ENCODE results near the gene DEPP1. TPM values are rescaled to one million over a fixed set of nuclear protein-coding genes. Genes with fewer than 3 reads are reported as not detected.
A peak's percentile ranks its signal among the peaks of the same experiment; 100 is the strongest.

DEPP1 gene
- total and polyA plus RNA-seq, 2 of the 13 experiments (the other 11 are each of a cell fraction or from before 2014, with no cell fraction given), result 14.8 to 270 TPM

DNA sequence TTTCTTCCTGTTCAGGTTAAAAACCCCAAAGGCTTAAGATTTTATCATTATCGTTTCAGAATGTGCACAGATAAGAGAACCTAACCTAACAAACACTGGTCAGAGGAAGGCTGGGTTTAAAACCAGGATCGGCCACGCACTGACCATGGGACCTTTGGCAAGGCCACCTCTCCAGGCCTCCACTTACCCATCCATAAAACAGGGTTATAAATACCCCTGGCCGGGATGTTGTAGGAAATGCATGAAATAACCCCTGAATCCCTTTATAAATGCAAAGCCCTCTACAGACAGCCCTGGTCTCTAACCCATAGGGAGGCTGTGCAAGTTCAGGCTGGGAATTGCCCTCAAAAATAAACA, 418 bp downstream of the DEPP1 start (continued):
- TF ChIP-seq, protein P1, sequence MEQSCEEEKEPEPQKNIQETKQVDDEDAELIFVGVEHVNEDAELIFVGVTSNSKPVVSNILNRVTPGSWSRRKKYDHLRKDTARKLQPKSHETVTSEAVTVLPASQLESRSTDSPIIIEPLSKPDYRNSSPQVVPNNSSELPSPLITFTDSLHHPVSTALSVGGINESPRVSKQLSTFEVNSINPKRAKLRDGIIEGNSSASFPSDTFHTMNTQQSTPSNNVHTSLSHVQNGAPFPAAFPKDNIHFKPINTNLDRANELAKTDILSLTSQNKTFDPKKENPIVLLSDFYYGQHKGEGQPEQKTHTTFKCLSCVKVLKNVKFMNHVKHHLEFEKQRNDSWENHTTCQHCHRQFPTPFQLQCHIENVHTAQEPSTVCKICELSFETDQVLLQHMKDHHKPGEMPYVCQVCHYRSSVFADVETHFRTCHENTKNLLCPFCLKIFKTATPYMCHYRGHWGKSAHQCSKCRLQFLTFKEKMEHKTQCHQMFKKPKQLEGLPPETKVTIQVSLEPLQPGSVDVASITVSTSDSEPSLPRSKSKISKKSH (CRISPR knock-in tag; IDR thresholded peaks at IDR 0.05; ENCODE audit: borderline replicate concordance), result no peak
- TF ChIP-seq FOXK2 (IDR thresholded peaks at IDR 0.05), result no peak
- TF ChIP-seq BCL6 (CRISPR knock-in tag; IDR thresholded peaks at IDR 0.05), result no peak

DNA sequence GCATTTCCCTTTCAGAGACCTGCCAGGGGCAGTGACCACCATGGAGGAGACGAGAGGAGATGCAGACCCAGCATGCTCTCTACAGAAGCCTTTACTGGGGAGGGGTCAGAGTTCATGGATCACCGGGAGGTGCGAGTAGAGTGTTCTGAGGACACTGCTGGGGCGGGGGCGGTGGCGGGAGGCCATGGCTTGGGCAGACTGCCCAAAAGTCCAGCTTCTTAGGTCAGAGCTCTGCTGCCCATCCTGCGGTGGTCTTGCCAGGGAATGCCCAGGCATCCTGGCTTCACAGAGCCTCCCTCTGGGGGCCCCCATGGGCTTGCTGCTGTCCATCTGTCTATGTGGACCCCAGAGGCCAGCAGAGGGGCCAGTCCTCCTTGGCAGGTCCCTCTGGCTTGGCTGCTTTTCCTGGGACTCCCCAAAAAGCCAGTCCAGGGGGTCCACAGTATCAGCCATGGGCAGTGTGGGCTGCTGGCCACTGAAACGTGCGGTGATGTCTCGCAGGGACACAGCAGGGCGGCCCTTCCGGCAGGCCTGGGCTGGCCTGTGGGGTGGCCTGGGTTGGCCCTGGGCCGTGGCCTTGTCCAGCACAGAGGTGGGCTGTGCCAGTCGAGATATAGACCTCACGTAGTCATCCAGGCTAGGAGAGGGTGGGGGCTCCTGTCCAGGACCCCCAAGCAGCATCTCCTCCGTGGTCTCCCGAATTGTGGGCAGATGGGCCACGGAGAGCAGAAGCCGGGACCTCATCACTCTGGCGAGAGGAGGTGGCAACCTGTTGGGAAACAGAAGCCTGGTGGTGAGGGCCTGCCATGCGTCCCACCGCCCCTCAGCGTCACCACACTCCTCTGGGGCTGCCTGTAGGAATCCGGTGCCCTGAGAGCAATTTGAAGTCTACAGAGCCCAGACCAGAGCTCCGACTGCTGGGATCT, 1.1 kb downstream of the DEPP1 start:
- ChIA-PET CTCF (ENCODE audit: low intra/inter-chr PET ratio, low total read pairs) (no interaction called here), POLR2A (interaction anchor here (0.6 to 12.6 kb wide), 14 partner anchors 13 to 728 kb away, joined by 3 to 863 read pairs (median 12); partner anchors contain the start of genes RASSF4, TMEM72 and ZNF22)
- Histone ChIP-seq H3K4me3 (replicated peaks in 1 of 3; ENCODE audit: insufficient read depth in 1 of 3, low read depth in 2 of 3, low read length in 3 of 3) (peak overlapping the region; percentile 64 to 89 (median 78)), H3K4me1 (ENCODE audit: insufficient read depth, low read length) (peaks cover 74% of the 10 kb centered on the region), H3K9me3 (ENCODE audit: low read length) (no peaks in the 10 kb centered on the region), H3K27ac (ENCODE audit: extremely low read length, insufficient read depth, low read length) (peak overlapping the region; percentile 97), H3K36me3 (replicated peaks in 1 of 2; ENCODE audit: control insufficient read depth in 1 of 2, insufficient read depth in 2 of 2, low read length in 2 of 2) (peaks cover 4 to 25% of the 10 kb centered on the region in 2 experiments; a peak in 3 of 5 replicates), H3K4me2 (ENCODE audit: low read depth, low read length) (peak overlapping the region; percentile 90), H3K27me3 (ENCODE audit: control insufficient read depth in 1 of 2, insufficient read depth in 2 of 2, low read length in 2 of 2) (no peaks in the 10 kb centered on the region; a peak in 1 of 5 replicates), H2AFZ (ENCODE audit: low read length) (no peak overlapping the region), H4K20me1 (ENCODE audit: insufficient read depth, low read length) (peaks cover 40% of the 10 kb centered on the region), H3K9ac (ENCODE audit: insufficient read depth, low read depth, low read length) (peak overlapping the region; percentile 95), H3K79me2 (ENCODE audit: insufficient read depth, low read length) (peaks cover 33% of the 10 kb centered on the region)
- DNase-seq (ENCODE audit: low spot score) (no peak), ATAC-seq (no peak), FAIRE-seq (no peak)
- in situ Hi-C loops (cut with HindIII; ENCODE audit: extremely low pct_ligation_motif_present, low pct_unique_long_range_greater_than_20kb), result loop anchor here (5.0 kb wide), 1 partner anchor 45 kb away; no protein-coding TSS in a partner anchor
- BruUV-seq (replicated peaks), result no TSS peak
- intact Hi-C loops (cut with micrococcal nuclease; ENCODE audit: unreplicated experiment), result no loop called here
- WGBS (ENCODE audit: low lambda C conversion rate), result 8% methylated on average over 5 of the region's 25 CpGs
- TF ChIP-seq YEATS2 (CRISPR knock-in tag; IDR thresholded peaks at IDR 0.05; ENCODE audit: borderline replicate concordance), result no peak
- no peak for TF ChIP-seq NR2F2 (IDR thresholded peaks at IDR 0.05; ENCODE audit: borderline replicate concordance, low read depth)
- peak; percentile 97; the same call in 1 of the 2 replicates for TF ChIP-seq CC2D1A (CRISPR knock-in tag; IDR thresholded peaks at IDR 0.05)
- TF ChIP-seq ATF7-NPFF (CRISPR knock-in tag; IDR thresholded peaks at IDR 0.05; ENCODE audit: low read depth), result no peak; the same call in 1 of the 2 replicates
- TF ChIP-seq HDAC6 (IDR thresholded peaks at IDR 0.05; ENCODE audit: low read depth, low read length), result no peak
- TF ChIP-seq ZNF460 (CRISPR knock-in tag; IDR thresholded peaks at IDR 0.05; ENCODE audit: borderline replicate concordance), result no peak; the same call in 1 of the 2 replicates
- no peak for TF ChIP-seq PPARG (CRISPR knock-in tag; conservative IDR thresholded peaks at IDR 0.05)
- no peak for TF ChIP-seq HES4 (CRISPR knock-in tag; IDR thresholded peaks at IDR 0.05; ENCODE audit: borderline replicate concordance)
- no peak for TF ChIP-seq ZNF232 (CRISPR knock-in tag; IDR thresholded peaks at IDR 0.05; ENCODE audit: borderline replicate concordance)
- peak; percentile 16; the same call in 1 of the 2 replicates for TF ChIP-seq CBFB (CRISPR knock-in tag; IDR thresholded peaks at IDR 0.05)
- TF ChIP-seq ZBTB7A (CRISPR knock-in tag; IDR thresholded peaks at IDR 0.05), result no peak
- no peak for TF ChIP-seq ZNF720 (CRISPR knock-in tag; IDR thresholded peaks at IDR 0.05)
- peak; percentile 42; the same call in 1 of the 2 replicates for TF ChIP-seq SSRP1 (CRISPR knock-in tag; IDR thresholded peaks at IDR 0.05)
- no peak for TF ChIP-seq NCOA1 (CRISPR knock-in tag; IDR thresholded peaks at IDR 0.05)
- TF ChIP-seq ZNF530 (CRISPR knock-in tag; IDR thresholded peaks at IDR 0.05; ENCODE audit: low read depth), result no peak
- no peak for TF ChIP-seq RBM39 (IDR thresholded peaks at IDR 0.05; ENCODE audit: low read depth, low read length, poor library complexity, severe bottlenecking)
- TF ChIP-seq ZNF775 (CRISPR knock-in tag; IDR thresholded peaks at IDR 0.05; ENCODE audit: borderline replicate concordance), result no peak
- TF ChIP-seq GTF3A (CRISPR knock-in tag; conservative IDR thresholded peaks at IDR 0.05), result no peak
- TF ChIP-seq MZF1 (CRISPR knock-in tag; IDR thresholded peaks at IDR 0.05; ENCODE audit: borderline replicate concordance), result 0 out of 2 replicates have a peak, but pooled peaks have one; percentile 49
- no peak for TF ChIP-seq BRD4 (CRISPR knock-in tag; IDR thresholded peaks at IDR 0.05)
